ENCODE measurements around the gene INSL3. TPM values are rescaled to one million over a fixed set of nuclear protein-coding genes. Genes with fewer than 3 reads are reported as not detected.

The INSL3 gene
- not detected for total RNA-seq
- long read RNA-seq, result 0 reads

GRCh38 chr19:17821190-17821589, at the start of gene INSL3:
TSS of gene INSL3 (minus strand) at chr19:17821519. CDS start at chr19:17821506, 13 bp downstream.
- no peaks in the 10 kb centered on the region for H3K36me3 ChIP-seq
- no peaks in the 10 kb centered on the region for H3K4me1 ChIP-seq
- no peak for TF ChIP-seq CTCF (IDR thresholded peaks at IDR 0.05; ENCODE audit: borderline replicate concordance)
- H3K27ac ChIP-seq (replicated peaks), result no peak within 1 kb of the TSS
- H3K27me3 ChIP-seq (ENCODE audit: low read depth), result peaks cover 84% of the 10 kb centered on the region
- no peak within 1 kb of the TSS for H3K4me3 ChIP-seq
- intact Hi-C loops (cut with micrococcal nuclease), result no loop called here
- no peak for DNase-seq
- H3K9me3 ChIP-seq (replicated peaks), result no peaks in the 10 kb centered on the region

- intact Hi-C loops (cut with micrococcal nuclease), result no loop called here
- Histone ChIP-seq H3K27me3 (ENCODE audit: low read depth) (peaks cover 45% of the 10 kb centered on the region), H3K9me3 (replicated peaks) (no peaks in the 10 kb centered on the region), H3K4me1 (peaks cover 19% of the 10 kb centered on the region), H3K36me3 (peaks cover 17% of the 10 kb centered on the region), H3K4me3 (no peak overlapping the region), H3K27ac (replicated peaks) (no peak overlapping the region)
- no peak for DNase-seq
- TF ChIP-seq CTCF (IDR thresholded peaks at IDR 0.05; ENCODE audit: borderline replicate concordance), result no peak
These were observed 47.8 kb upstream of the INSL3 start for GRCh38 chr19:17869114-17869608.

- Histone ChIP-seq H3K4me3 (no peak overlapping the region), H3K27me3 (ENCODE audit: low read depth) (peaks cover 40% of the 10 kb centered on the region), H3K9me3 (replicated peaks) (no peaks in the 10 kb centered on the region), H3K27ac (replicated peaks) (no peak overlapping the region), H3K36me3 (peaks cover 22% of the 10 kb centered on the region), H3K4me1 (peaks cover 20% of the 10 kb centered on the region)
- intact Hi-C loops (cut with micrococcal nuclease), result no loop called here
- TF ChIP-seq CTCF (IDR thresholded peaks at IDR 0.05; ENCODE audit: borderline replicate concordance), result no peak
- DNase-seq, result no peak
These were observed 47.4 kb upstream of the INSL3 start for GRCh38 chr19:17868669-17869068.

GRCh38 chr19:17866964-17867486, 45.7 kb upstream of the INSL3 start:
- no peak for TF ChIP-seq CTCF (IDR thresholded peaks at IDR 0.05; ENCODE audit: borderline replicate concordance)
- peaks cover 38% of the 10 kb centered on the region for H3K36me3 ChIP-seq

GRCh38 chr19:17866312-17866963, 45.1 kb upstream of the INSL3 start:
- peaks cover 19% of the 10 kb centered on the region for H3K4me1 ChIP-seq
- H3K27ac ChIP-seq (replicated peaks), result no peak overlapping the region
- no peak for TF ChIP-seq CTCF (IDR thresholded peaks at IDR 0.05; ENCODE audit: borderline replicate concordance)
- peaks cover 18% of the 10 kb centered on the region for H3K27me3 ChIP-seq (ENCODE audit: low read depth)
- H3K9me3 ChIP-seq (replicated peaks), result no peaks in the 10 kb centered on the region
- intact Hi-C loops (cut with micrococcal nuclease), result no loop called here
- peaks cover 44% of the 10 kb centered on the region for H3K36me3 ChIP-seq
- no peak overlapping the region for H3K4me3 ChIP-seq
- DNase-seq, result no peak

More at GRCh38 chr19:17866964-17867486, 45.7 kb upstream of the INSL3 start:
- no peak overlapping the region for H3K4me3 ChIP-seq
- intact Hi-C loops (cut with micrococcal nuclease), result no loop called here
- no peaks in the 10 kb centered on the region for H3K9me3 ChIP-seq (replicated peaks)
- H3K27me3 ChIP-seq (ENCODE audit: low read depth), result peaks cover 24% of the 10 kb centered on the region
- H3K27ac ChIP-seq (replicated peaks), result no peak overlapping the region
- no peak for DNase-seq
- H3K4me1 ChIP-seq, result peaks cover 18% of the 10 kb centered on the region
